Fibroblast of villous mesenchyme (primary cell): ENCODE measurements around the gene COPE. TPM values are rescaled to one million over a fixed set of nuclear protein-coding genes. Genes with fewer than 3 reads are reported as not detected.
"Not testable (repeated sequence)": the region's sequence is repeated elsewhere in the genome, so short reads cannot be mapped to it uniquely, and the experiment has no call there.

ENCODE experiments used
- DNase-seq: peaks from one replicate; pipeline ENCODE4 v3.0.0-alpha.2; 2010; ENCODE audit warnings: low read depth
- H3K4me3 ChIP-seq: 2 replicates; pipeline ENCODE4 v1.5.1; 2011; ENCODE audit warnings: low read depth, mild to moderate bottlenecking, low read length
- CTCF ChIP-seq: IDR thresholded peaks from 2 replicates; pipeline ENCODE4 v1.5.1; 2012; ENCODE audit warnings: low read depth, mild to moderate bottlenecking, low read length; ENCODE audit not compliant: insufficient read depth
- total RNA-seq: library from RNA; depleted of rRNA; stranded (reverse); fragments of >200 nt; gene quantifications from 2 replicates; pipeline ENCODE4 v1.2.3, GENCODE V29; 2012

Gene COPE
- total RNA-seq, 1 donor: 222 TPM

DNA sequence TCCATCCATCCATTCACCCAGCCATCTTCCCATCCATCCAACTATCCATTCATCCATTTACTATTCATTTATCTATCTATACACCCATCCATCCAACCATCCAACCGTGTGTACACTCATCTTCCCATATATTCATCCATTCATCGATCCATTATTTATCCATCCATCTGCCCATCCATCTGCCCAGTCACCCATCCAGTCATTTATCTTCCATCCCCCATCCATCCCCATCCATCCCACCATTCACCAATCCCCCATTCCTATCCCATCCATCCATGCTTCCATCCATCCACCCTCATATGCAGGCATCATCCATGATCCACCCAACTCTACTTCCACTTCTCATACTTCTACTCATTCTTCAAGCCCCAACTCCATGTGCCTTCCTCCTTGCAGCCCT is 35.9 kb upstream of the COPE start:
- TF ChIP-seq CTCF: no peak
- no peak overlapping the region for H3K4me3 ChIP-seq
- DNase-seq: no peak

DNA sequence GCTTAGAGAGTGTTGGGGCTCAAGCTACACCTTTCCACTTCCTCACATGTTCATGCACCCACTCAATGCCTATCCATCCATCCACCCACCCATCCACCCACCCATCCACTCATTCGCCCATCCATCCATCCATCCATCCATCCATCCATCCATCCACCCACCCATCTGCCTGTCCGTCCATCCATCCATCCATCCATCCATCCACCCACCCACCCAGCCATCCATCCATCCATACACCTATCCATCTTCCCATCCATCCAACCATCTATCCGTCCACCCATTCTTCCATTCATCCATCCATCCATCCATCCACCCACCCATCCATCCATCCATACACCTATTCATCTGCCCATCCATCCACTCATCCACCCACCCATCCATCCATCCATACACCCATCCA is 34.9 kb upstream of the COPE start:
- H3K4me3 ChIP-seq: no peak overlapping the region
- TF ChIP-seq CTCF: no peak
- no peak for DNase-seq

DNA sequence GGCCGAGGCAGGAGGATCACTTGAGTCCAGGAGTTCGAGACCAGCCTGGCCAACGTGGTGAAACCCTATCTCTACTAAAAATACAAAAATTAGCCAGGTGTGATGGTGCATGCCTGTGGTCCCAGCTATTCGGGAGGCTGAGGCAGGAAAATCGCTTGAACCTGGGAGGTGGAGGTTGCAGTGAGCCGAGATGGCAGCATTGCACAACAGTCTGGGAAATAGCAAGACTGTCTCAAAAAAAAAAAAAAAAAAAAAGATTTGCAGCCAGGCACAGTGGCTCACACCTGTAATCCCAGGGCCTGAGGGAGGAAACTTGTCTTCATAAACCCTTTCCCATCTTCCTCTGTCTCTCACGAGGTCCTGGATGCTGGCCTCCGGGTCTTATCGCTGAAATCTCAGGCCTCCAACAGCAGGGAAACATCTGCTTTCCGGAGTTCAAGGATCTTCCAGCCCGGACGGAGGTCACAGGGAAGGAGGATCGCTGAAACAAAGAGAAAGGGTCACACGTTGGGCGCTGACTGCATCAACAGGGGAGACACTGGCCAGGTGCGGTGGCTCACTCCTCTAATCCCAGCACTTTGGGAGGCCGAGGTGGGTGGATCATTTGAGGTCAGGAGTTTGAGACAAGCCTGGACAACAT is 33.3 kb upstream of the COPE start:
- not testable (repeated sequence) for H3K4me3 ChIP-seq
- DNase-seq: peak; percentile 41

DNA sequence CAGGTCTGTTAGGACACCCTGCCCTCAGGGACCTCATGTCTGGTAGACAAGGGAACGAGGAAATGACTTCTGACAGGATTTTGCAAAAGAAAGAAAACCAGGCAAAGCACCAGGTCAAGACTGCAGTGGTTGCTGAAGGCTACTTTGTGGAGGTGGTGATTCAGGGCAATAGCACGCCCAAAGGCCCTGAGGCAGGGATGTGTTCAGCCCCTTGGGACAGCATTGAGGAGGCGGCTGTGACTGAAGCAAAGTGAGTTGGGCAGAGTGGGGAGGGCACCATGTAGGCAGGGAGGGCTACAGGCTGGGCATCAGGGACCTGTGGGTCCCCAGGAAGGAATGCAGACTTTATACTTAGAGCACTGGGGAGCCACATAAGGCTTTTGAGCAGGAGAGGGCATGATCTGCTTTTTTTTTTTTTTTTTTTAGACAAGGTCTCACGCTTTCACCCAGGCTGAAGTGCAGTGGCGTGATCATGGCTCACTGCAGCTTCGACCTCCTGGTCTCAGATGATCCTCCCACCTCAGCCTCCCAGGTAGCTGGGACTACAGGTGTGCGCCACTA is 32.6 kb upstream of the COPE start:
- no peak for TF ChIP-seq CTCF
- peak; percentile 31 for DNase-seq
- H3K4me3 ChIP-seq: no peak overlapping the region

DNA sequence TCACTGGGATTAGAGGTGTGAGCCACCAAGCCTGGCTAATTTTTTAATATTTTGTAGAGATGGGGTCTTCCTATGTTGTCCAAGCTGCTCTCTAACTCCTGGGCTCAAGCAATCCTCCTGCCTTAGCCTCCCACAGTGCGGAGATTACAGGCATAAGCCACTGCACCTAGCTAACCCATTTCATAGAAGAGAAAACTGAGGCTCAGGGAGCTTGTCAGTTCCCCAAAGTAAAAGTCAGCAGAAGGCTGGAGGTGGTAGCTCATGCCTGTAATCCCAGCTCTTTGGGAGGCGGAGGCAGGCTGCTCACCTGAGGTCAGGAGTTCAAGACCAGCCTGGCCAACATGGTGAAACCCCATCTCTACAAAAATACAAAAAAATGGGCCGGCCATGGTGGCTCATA is 30.7 kb upstream of the COPE start:
- no peak overlapping the region for H3K4me3 ChIP-seq
- TF ChIP-seq CTCF: no peak
- DNase-seq: no peak

GRCh38 chr19:18948976-18949356 is 29.8 kb upstream of the COPE start:
- H3K4me3 ChIP-seq: no peak overlapping the region
- DNase-seq: no peak
- TF ChIP-seq CTCF: no peak

DNA sequence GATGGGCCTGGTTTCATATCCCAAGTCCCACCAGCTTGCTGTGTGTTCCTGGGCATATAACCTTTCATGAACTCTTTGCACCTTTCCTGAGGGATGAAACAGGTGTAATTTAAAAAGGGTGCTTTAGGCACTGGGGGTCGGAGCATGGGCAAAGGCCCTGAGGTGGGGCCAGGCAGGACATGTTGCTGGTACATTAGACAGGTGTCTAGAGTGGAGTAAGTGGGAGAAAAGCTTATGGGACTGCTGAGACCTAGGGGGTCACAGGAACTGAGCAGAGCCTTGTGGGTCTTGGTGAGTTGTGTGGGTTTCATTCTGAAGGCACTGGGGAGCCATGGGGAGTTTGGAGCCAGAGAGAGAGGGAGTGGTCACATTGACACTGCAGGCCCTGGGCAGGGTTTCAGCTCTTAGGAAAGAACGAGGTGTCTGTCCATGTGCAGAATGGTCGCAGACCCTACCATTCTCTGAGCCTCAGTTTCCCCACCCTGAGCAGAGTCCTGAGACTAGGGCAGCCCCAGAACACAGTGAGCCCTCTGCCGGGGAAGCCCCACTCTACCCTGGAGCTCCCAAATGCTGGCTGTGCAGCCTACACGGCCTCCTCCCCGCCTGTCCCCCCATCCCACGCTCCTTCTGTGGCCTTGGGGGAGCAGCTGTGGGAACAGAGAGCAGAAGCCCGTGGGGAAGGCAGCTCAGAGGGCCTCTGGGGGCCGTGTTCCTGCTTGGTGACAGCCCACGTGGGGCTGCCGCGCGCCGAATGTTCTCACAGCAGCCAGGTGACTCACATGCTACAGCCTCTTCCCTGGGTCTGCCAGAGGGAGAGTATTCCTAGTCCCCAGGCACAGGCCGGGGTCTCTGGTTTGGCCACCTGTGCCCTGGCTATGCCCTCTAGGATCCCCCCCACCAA is 29.1 kb upstream of the COPE start:
- no peak for TF ChIP-seq CTCF
- no peak for DNase-seq

More for the DNA sequence above, 29.1 kb upstream of the COPE start:
- H3K4me3 ChIP-seq: no peak overlapping the region
